ENCODE measurements around the gene SRP72. TPM values are rescaled to one million over a fixed set of nuclear protein-coding genes. Genes with fewer than 3 reads are reported as not detected.

The SRP72 gene
- total RNA-seq, 1 experiment from 2014 or later, result 138 TPM

DNA sequence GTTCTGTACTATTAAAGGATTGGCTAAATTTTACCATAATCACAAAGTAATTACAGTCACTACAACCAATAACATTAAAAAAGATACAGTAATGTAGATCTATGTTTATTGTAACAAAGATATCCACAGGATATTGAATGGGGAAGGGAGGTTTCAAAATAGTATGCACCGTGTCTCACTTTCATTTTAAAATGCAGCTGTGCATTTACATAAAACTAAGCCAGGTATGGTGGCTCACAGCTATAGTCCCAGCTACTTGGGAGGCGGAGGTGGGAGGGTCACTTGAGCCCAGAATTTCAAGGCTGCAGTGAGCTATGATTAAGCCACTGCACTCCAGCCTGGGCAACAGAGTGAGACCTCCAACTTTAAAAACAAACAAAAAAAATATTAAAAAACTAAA is 8.5 kb downstream of the SRP72 start:
- H3K36me3 Mint-ChIP-seq, result peaks cover 79% of the 10 kb centered on the region
- H3K27ac Mint-ChIP-seq, result no peak overlapping the region
- ChIA-PET POLR2A (no interaction called here), CTCF (no interaction called here)
- DNase-seq (ENCODE audit: low spot score) (no peak), ATAC-seq (no peak)
- no peaks in the 10 kb centered on the region for H3K9me3 Mint-ChIP-seq
- no peaks in the 10 kb centered on the region for H3K4me1 Mint-ChIP-seq
- TF ChIP-seq TP53 (CRISPR knock-in tag; IDR thresholded peaks at IDR 0.05) (no peak), ZNF317 (CRISPR knock-in tag; IDR thresholded peaks at IDR 0.05; ENCODE audit: borderline replicate concordance, low read depth) (no peak), CDX4 (CRISPR knock-in tag; IDR thresholded peaks at IDR 0.05; ENCODE audit: borderline replicate concordance) (no peak), CREB1 (CRISPR knock-in tag; IDR thresholded peaks at IDR 0.05) (no peak), ZNF232 (CRISPR knock-in tag; IDR thresholded peaks at IDR 0.05) (no peak), ZNF532 (CRISPR knock-in tag; IDR thresholded peaks at IDR 0.05; ENCODE audit: borderline replicate concordance) (no peak), SP1 (CRISPR knock-in tag; conservative IDR thresholded peaks at IDR 0.05) (no peak), TEAD4 (CRISPR knock-in tag; IDR thresholded peaks at IDR 0.05) (no peak), NR1H2 (CRISPR knock-in tag; IDR thresholded peaks at IDR 0.05) (no peak), NR3C1 (CRISPR knock-in tag; conservative IDR thresholded peaks at IDR 0.05; ENCODE audit: low read depth) (no peak), ZNF416 (CRISPR knock-in tag; IDR thresholded peaks at IDR 0.05) (no peak), JAZF1 (CRISPR knock-in tag; IDR thresholded peaks at IDR 0.05) (no peak), ZNF263 (CRISPR knock-in tag; IDR thresholded peaks at IDR 0.05; ENCODE audit: low read depth) (no peak)
- TF ChIP-seq, protein P1, sequence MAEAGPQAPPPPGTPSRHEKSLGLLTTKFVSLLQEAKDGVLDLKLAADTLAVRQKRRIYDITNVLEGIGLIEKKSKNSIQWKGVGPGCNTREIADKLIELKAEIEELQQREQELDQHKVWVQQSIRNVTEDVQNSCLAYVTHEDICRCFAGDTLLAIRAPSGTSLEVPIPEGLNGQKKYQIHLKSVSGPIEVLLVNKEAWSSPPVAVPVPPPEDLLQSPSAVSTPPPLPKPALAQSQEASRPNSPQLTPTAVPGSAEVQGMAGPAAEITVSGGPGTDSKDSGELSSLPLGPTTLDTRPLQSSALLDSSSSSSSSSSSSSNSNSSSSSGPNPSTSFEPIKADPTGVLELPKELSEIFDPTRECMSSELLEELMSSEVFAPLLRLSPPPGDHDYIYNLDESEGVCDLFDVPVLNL (CRISPR knock-in tag; IDR thresholded peaks at IDR 0.05; ENCODE audit: borderline replicate concordance, low read depth), result no peak
- H3K27me3 Mint-ChIP-seq (ENCODE audit: low read depth), result no peaks in the 10 kb centered on the region
- no peak overlapping the region for H3K4me3 Mint-ChIP-seq

GRCh38 chr4:56477192-56477702 is 9.8 kb downstream of the SRP72 start:
- no peak overlapping the region for H3K27ac Mint-ChIP-seq
- H3K36me3 Mint-ChIP-seq, result peaks cover 67% of the 10 kb centered on the region
- ChIA-PET CTCF (no interaction called here), POLR2A (interaction anchor here (0.5 kb wide), 1 partner anchor 384 kb away, joined by 7 read pairs; no protein-coding TSS in a partner anchor)
- no peak for DNase-seq (ENCODE audit: low spot score)
- no peaks in the 10 kb centered on the region for H3K9me3 Mint-ChIP-seq
- ATAC-seq, result no peak
- no peak overlapping the region for H3K4me3 Mint-ChIP-seq
- H3K4me1 Mint-ChIP-seq, result no peaks in the 10 kb centered on the region
- H3K27me3 Mint-ChIP-seq (ENCODE audit: low read depth), result no peaks in the 10 kb centered on the region
- TF ChIP-seq ZNF423 (CRISPR knock-in tag; IDR thresholded peaks at IDR 0.05) (no peak), SMAD3 (CRISPR knock-in tag; IDR thresholded peaks at IDR 0.05; ENCODE audit: borderline replicate concordance) (no peak), NFYB (CRISPR knock-in tag; conservative IDR thresholded peaks at IDR 0.05; ENCODE audit: low read depth) (no peak), GRHL2 (CRISPR knock-in tag; IDR thresholded peaks at IDR 0.05; ENCODE audit: insufficient replicate concordance, severe bottlenecking) (no peak), PRDM15 (CRISPR knock-in tag; IDR thresholded peaks at IDR 0.05) (no peak), ZNF138 (CRISPR knock-in tag; conservative IDR thresholded peaks at IDR 0.05) (no peak), ZMAT4 (CRISPR knock-in tag; IDR thresholded peaks at IDR 0.05) (no peak), NR1H2 (CRISPR knock-in tag; IDR thresholded peaks at IDR 0.05) (no peak), MYBL2 (CRISPR knock-in tag; IDR thresholded peaks at IDR 0.05) (no peak)
- TF ChIP-seq, protein P2, sequence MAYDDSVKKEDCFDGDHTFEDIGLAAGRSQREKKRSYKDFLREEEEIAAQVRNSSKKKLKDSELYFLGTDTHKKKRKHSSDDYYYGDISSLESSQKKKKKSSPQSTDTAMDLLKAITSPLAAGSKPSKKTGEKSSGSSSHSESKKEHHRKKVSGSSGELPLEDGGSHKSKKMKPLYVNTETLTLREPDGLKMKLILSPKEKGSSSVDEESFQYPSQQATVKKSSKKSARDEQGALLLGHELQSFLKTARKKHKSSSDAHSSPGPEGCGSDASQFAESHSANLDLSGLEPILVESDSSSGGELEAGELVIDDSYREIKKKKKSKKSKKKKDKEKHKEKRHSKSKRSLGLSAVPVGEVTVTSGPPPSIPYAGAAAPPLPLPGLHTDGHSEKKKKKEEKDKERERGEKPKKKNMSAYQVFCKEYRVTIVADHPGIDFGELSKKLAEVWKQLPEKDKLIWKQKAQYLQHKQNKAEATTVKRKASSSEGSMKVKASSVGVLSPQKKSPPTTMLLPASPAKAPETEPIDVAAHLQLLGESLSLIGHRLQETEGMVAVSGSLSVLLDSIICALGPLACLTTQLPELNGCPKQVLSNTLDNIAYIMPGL (CRISPR knock-in tag; IDR thresholded peaks at IDR 0.05), result no peak

Data from WTC11 (cell line).